WI38 (cell line): ENCODE results near the gene NUPR1.

ENCODE experiments used
- H3K4me3 ChIP-seq: 2 replicates; pipeline ENCODE4 v1.5.1; 2011; ENCODE audit warnings: low read depth, mild to moderate bottlenecking, control low read depth, low read length
- TF ChIP-seq, protein P1 (sequence below): IDR thresholded peaks from 2 replicates; pipeline ENCODE4 v1.5.1; 2012; ENCODE audit warnings: low read depth, mild to moderate bottlenecking, control low read depth, low read length

Gene NUPR1

DNA sequence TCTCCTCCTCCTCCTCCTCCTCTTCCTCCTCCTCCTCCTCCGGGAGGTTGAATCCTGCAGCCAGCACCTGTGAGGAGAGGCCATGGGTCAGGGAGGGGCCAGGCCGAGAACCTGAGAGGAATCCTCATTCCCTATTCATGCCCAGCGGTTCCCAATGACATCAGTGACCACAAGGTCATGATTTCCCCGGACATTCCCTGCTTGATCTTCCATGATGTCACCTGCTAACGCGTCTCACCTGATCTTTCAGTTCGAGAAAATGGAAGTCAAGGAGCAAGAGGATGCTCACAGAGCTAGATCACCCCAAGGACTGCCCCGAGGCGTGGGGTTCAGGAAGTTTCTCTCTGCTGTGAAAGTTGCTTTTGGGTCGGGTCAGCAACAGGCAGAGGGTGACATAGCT is 38.9 kb downstream of the NUPR1 start:
- TF ChIP-seq, protein P1, sequence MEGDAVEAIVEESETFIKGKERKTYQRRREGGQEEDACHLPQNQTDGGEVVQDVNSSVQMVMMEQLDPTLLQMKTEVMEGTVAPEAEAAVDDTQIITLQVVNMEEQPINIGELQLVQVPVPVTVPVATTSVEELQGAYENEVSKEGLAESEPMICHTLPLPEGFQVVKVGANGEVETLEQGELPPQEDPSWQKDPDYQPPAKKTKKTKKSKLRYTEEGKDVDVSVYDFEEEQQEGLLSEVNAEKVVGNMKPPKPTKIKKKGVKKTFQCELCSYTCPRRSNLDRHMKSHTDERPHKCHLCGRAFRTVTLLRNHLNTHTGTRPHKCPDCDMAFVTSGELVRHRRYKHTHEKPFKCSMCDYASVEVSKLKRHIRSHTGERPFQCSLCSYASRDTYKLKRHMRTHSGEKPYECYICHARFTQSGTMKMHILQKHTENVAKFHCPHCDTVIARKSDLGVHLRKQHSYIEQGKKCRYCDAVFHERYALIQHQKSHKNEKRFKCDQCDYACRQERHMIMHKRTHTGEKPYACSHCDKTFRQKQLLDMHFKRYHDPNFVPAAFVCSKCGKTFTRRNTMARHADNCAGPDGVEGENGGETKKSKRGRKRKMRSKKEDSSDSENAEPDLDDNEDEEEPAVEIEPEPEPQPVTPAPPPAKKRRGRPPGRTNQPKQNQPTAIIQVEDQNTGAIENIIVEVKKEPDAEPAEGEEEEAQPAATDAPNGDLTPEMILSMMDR, result no peak
- no peak overlapping the region for H3K4me3 ChIP-seq

DNA sequence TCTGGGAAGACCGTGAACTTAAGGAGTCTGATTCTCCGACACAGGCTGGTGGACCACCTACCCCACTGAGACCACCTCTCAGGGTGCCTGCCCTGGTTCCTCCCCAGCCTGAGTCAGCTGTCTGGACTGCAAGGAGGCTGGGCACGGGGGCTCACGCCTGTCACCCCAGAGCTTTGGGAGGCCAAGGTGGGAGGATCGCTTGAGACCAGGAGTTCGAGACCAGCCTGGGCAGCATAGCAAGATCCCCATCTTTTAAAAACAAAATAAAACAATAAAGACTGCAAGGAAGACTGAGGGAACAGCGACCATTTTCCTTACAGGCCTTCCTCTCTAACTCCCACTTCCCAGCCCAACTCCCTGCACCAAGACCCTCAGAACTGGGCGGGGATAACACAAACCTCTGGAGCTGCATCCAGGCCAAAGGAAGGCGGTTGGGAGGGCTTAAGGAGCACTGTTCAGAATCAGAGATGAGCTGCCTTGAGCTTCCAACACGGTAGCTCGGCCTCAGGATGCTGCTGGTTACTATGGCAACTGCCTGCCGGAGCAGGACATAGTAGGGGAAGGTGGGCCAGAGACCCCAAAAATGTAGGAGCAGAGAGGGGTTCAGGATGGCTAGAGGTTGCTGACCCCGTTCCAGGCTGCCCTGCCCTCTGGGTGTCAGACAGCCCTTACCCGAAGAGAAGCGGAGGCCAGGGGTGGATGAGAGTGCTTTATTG is 40.0 kb downstream of the NUPR1 start:
- TF ChIP-seq, protein P1, result no peak

DNA sequence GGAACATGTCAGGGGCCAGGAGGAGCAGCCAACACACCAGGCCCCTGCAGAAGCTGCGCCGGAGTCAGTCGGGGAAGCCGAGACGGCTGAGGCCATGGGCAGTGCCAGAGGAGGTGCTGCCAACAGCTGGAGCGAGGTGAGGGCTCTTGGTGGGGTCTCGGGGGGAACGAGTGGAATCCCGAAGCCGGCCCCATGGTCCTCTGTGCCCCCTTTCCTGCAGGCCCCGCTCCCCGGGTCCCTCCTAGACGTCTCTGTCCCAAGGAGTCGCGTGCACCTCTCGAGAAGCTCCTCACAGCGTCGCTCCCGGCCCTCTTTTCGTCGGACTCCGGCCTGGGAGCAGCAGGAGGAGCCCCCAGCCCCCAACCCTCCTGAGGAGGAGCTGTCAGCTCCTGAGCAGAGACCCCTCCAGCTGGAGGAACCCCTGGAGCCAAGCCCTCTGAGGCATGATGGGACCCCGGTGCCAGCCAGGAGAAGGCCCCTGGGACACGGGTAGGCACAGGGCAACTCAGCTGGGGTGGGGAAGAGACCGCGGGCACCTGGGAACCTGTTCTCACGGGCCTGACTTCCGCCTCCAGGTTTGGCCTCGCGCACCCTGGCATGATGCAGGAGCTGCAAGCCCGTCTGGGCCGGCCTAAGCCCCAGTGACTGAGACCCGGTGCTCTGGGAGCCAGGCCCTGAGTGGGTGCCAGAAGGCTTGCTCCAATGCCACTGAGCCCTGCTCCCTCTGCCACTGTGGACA is 40.7 kb downstream of the NUPR1 start:
- no peak overlapping the region for H3K4me3 ChIP-seq
- TF ChIP-seq, protein P1, result no peak

More for the DNA sequence above, 40.0 kb downstream of the NUPR1 start:
- no peak overlapping the region for H3K4me3 ChIP-seq

DNA sequence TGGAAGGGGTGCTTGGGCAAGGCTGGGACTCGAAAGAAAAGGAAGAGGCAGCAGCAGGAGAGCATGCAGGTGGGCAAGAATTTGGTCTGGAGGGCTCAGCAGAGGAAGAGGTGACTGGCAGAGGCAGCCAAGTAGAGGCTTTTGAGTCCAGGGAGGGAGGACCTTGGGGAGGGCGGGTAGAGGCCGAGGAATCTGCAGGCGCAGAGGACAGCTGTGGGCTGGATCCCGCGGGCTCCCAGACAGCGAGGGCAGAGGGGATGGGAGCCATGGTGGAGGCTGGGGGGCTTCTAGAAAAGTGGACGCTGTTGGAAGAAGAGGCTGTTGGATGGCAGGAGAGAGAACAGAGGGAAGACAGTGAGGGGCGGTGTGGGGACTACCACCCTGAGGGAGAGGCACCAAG is 41.4 kb downstream of the NUPR1 start:
- H3K4me3 ChIP-seq, result no peak overlapping the region
- TF ChIP-seq, protein P1, result no peak

DNA sequence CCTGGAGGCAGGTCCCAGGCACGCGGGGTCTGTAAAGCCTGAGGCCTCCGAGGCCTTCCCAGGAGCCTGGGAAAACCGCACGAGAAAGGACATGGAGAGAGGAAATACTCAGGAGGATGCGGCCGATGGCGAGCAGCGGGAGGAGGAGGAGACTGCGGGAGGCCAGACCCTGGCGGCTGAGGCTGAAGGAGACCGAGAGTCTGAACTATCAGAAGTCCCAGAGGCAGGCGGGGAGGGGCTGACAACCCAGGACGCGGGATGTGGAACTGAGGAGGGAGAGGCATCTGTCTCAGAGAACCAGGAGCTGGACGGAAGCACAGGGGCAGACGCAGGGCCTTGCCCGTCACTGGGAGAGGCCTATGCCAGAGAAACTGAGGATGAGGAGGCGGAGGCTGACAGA is 41.9 kb downstream of the NUPR1 start:
- no peak overlapping the region for H3K4me3 ChIP-seq
- TF ChIP-seq, protein P1, result no peak

DNA sequence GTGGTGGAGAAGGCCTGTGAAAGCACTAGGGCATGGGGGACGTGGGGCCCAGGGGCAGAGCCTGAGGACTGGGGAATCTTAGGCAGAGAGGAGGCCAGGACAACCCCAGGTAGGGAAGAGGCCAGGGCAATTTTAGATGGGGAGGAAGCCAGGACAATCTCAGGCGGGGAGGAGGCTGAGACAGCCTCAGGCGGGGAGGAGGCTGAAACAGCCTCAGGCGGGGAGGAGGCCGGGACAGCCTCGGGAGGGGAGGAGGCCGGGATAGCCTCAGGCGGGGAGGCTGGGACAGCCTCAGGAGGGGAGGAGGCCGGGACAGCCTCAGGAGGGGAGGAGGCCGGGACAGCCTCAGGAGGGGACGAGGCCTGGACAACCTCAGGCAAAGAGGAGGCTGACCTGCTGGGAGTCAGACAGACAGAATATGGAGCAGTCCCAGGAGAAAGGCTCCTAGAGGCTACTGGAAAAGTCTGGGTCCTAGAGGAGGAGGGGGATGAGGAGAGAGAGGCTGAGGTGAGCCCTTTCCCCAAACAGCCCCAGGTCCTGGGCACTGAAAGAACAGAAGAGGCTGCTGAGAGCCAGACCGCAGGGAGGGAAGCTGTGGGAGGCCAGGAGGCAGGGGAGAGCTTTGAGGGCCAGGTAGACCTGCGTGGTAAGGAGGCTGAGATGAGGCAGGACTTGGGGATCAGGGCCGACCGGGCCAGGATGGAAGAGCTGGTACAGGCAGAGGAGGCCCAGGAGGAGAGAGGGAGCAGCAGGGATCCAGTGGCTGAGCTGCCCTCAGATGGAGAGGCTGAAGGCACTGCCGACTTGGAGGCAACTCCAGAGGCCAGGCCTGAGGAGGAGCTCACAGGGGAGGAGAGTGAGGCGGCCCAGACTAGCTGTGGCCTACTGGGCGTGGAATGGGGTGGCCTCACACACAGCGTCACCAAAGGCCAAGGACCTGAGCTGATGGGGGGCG is 42.7 kb downstream of the NUPR1 start:
- H3K4me3 ChIP-seq, result no peak overlapping the region
- TF ChIP-seq, protein P1, result no peak
